Measurements from ENCODE around the gene AP2A2. TPM values are rescaled to one million over a fixed set of nuclear protein-coding genes. Genes with fewer than 3 reads are reported as not detected.

The AP2A2 gene
- total RNA-seq, 2 experiments from 2014 or later: 24.9 to 43.0 TPM

- Histone ChIP-seq H3K4me2 (ENCODE audit: low read length) (no peak overlapping the region), H3K36me3 (ENCODE audit: insufficient read depth, low read length) (no peaks in the 10 kb centered on the region; the same call in 1 of the 2 replicates), H3K9me2 (ENCODE audit: insufficient read depth, low read length) (no peaks in the 10 kb centered on the region), H3K9me3 (ENCODE audit: low read length) (no peaks in the 10 kb centered on the region), H4K20me1 (ENCODE audit: insufficient read depth, low read length) (no peaks in the 10 kb centered on the region; the same call in 1 of the 2 replicates), H2AFZ (ENCODE audit: low read length) (no peak overlapping the region), H3K27ac (ENCODE audit: low read depth, low read length, poor library complexity, severe bottlenecking) (no peak overlapping the region), H3K79me2 (ENCODE audit: insufficient read depth, low read depth, low read length) (peaks cover 13% of the 10 kb centered on the region), H3K4me1 (ENCODE audit: insufficient read depth, low read length, poor library complexity, severe bottlenecking) (peaks cover 19% of the 10 kb centered on the region), H3K4me3 (ENCODE audit: low read depth, low read length, poor library complexity, severe bottlenecking) (no peak overlapping the region)
- TF ChIP-seq CTCF (conservative IDR thresholded peaks at IDR 0.05; ENCODE audit: low read length) (no peak), EZH2phosphoT487 (IDR thresholded peaks at IDR 0.05; ENCODE audit: borderline replicate concordance, low read depth, low read length) (no peak)
- no TSS peak for BruUV-seq (replicated peaks)
- CTCF ChIA-PET (ENCODE audit: unreplicated experiment): no interaction called here
- DNase-seq (ENCODE audit: low spot score): no peak
- POLR2A ChIA-PET: no interaction called here
- intact Hi-C loops (cut with micrococcal nuclease; ENCODE audit: unreplicated experiment): loop anchor here (5.0 kb wide), 1 partner anchor 407 kb away; the partner anchor contains the start of gene RNH1
Measured at GRCh38 chr11:914204-914603, 11.5 kb upstream of the AP2A2 start.

- Histone ChIP-seq H3K9me2 (ENCODE audit: insufficient read depth, low read length) (no peaks in the 10 kb centered on the region), H3K36me3 (ENCODE audit: insufficient read depth, low read length) (no peaks in the 10 kb centered on the region), H3K27ac (ENCODE audit: low read depth, low read length, poor library complexity, severe bottlenecking) (no peak overlapping the region), H3K4me2 (ENCODE audit: low read length) (no peak overlapping the region), H4K20me1 (ENCODE audit: insufficient read depth, low read length) (no peaks in the 10 kb centered on the region), H3K4me1 (ENCODE audit: insufficient read depth, low read length, poor library complexity, severe bottlenecking) (peaks cover 14% of the 10 kb centered on the region), H3K4me3 (ENCODE audit: low read depth, low read length, poor library complexity, severe bottlenecking) (no peak overlapping the region), H3K79me2 (ENCODE audit: insufficient read depth, low read depth, low read length) (peaks cover 6% of the 10 kb centered on the region), H2AFZ (ENCODE audit: low read length) (no peak overlapping the region), H3K9me3 (ENCODE audit: low read length) (no peaks in the 10 kb centered on the region)
- intact Hi-C loops (cut with micrococcal nuclease; ENCODE audit: unreplicated experiment): loop anchor here (5.0 kb wide), 1 partner anchor 408 kb away; the partner anchor contains the start of gene RNH1
- no TSS peak for BruUV-seq (replicated peaks)
- CTCF ChIA-PET (ENCODE audit: unreplicated experiment): no interaction called here
- POLR2A ChIA-PET: no interaction called here
- DNase-seq (ENCODE audit: low spot score): no peak
- no peak for TF ChIP-seq EZH2phosphoT487 (IDR thresholded peaks at IDR 0.05; ENCODE audit: borderline replicate concordance, low read depth, low read length)
- no peak for TF ChIP-seq CTCF (conservative IDR thresholded peaks at IDR 0.05; ENCODE audit: low read length)
Measured at GRCh38 chr11:914747-915501, 10.7 kb upstream of the AP2A2 start.

DNA sequence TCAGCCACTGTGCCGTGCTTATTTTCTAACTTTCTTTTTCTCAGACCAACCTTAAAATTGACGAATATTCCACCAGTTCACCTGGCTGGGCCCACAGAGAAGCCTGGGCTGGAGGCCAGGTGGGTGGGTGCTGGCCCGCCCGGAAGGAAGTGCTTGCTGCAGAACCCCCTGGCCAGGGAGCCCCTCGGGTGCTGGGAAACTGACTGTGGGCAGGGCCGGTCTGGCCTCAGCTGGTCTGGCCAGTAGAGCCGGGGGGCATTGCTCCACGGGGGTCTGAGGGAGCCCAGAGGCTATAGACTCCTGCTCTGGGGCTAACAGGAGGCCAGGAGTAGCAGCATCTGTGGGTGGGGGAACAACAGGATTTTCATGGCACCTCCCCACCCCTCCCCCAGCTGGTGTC is 8.2 kb upstream of the AP2A2 start:
- H2AFZ ChIP-seq (ENCODE audit: low read length): no peak overlapping the region
- H4K20me1 ChIP-seq (ENCODE audit: insufficient read depth, low read length): no peaks in the 10 kb centered on the region
- H3K27ac ChIP-seq (ENCODE audit: low read depth, low read length, poor library complexity, severe bottlenecking): no peak overlapping the region
- no TSS peak for BruUV-seq (replicated peaks)
- intact Hi-C loops (cut with micrococcal nuclease; ENCODE audit: unreplicated experiment): no loop called here
- peaks cover 6% of the 10 kb centered on the region for H3K4me1 ChIP-seq (ENCODE audit: insufficient read depth, low read length, poor library complexity, severe bottlenecking)
- H3K4me2 ChIP-seq (ENCODE audit: low read length): no peak overlapping the region
- no peaks in the 10 kb centered on the region for H3K9me3 ChIP-seq (ENCODE audit: low read length)
- POLR2A ChIA-PET: no interaction called here
- no peaks in the 10 kb centered on the region for H3K9me2 ChIP-seq (ENCODE audit: insufficient read depth, low read length)
- DNase-seq (ENCODE audit: low spot score): no peak
- no peak for TF ChIP-seq EZH2phosphoT487 (IDR thresholded peaks at IDR 0.05; ENCODE audit: borderline replicate concordance, low read depth, low read length)
- no peaks in the 10 kb centered on the region for H3K79me2 ChIP-seq (ENCODE audit: insufficient read depth, low read depth, low read length)
- CTCF ChIA-PET (ENCODE audit: unreplicated experiment): no interaction called here
- H3K4me3 ChIP-seq (ENCODE audit: low read depth, low read length, poor library complexity, severe bottlenecking): no peak overlapping the region
- H3K36me3 ChIP-seq (ENCODE audit: insufficient read depth, low read length): no peaks in the 10 kb centered on the region

Data from OCI-LY7 (cell line).